DND-41 (cell line): Measurements from ENCODE around the gene DYRK2.

Experiments used
- ATAC-seq: fragments of 200-7000 bp; cut with Tn5 transposase; 3 replicates; pipeline ENCODE4 v1.9.1; 2021; ENCODE audit warnings: low read depth; ENCODE audit not compliant: insufficient read depth
- DNase-seq: peaks from one replicate; pipeline ENCODE4 v3.0.0-alpha.2; 2020
- H2AFZ ChIP-seq: 2 replicates; pipeline ENCODE4 v1.6.0; 2012; ENCODE audit warnings: low read depth, low read length
- H3K27ac ChIP-seq: 2 replicates; pipeline ENCODE4 v1.5.1; 2012; ENCODE audit warnings: low read length, inconsistent platforms
- H3K27me3 ChIP-seq: fragments of 200-600 bp; sonication (generic); 2 replicates; pipeline ENCODE4 v1.6.0; 2012; ENCODE audit warnings: low read length, mild to moderate bottlenecking, inconsistent platforms; ENCODE audit not compliant: insufficient read depth, poor library complexity
- H3K36me3 ChIP-seq: 2 replicates; pipeline ENCODE4 v1.5.1; 2012; ENCODE audit warnings: low read length, inconsistent platforms; ENCODE audit not compliant: insufficient read depth
- H3K4me1 ChIP-seq: 2 replicates; pipeline ENCODE4 v1.5.1; 2012; ENCODE audit warnings: mild to moderate bottlenecking, low read length; ENCODE audit not compliant: insufficient read depth
- H3K4me2 ChIP-seq: 2 replicates; pipeline ENCODE4 v1.6.0; 2012; ENCODE audit warnings: mild to moderate bottlenecking, moderate library complexity, low read length, inconsistent platforms; ENCODE audit not compliant: insufficient read depth
- H3K4me3 ChIP-seq, 2 experiments: fragments of 200-600 bp in 1 of 2; shearing (Covaris generic) in 1 of 2; 2 replicates each; pipeline ENCODE4 v1.5.1; 2012 to 2016; ENCODE audit warnings: inconsistent platforms in 2 of 2, low read length in 2 of 2, mild to moderate bottlenecking in 2 of 2, low read depth in 1 of 2, moderate library complexity in 1 of 2
- H3K79me2 ChIP-seq: 2 replicates; pipeline ENCODE4 v1.6.0; 2012; ENCODE audit warnings: low read length, inconsistent platforms; ENCODE audit not compliant: insufficient read depth
- H3K9ac ChIP-seq: 2 replicates; pipeline ENCODE4 v1.6.0; 2012; ENCODE audit warnings: low read depth, mild to moderate bottlenecking, inconsistent platforms, low read length, moderate library complexity
- H3K9me3 ChIP-seq: 2 replicates; pipeline ENCODE4 v1.5.1; 2012; ENCODE audit warnings: low read length, moderate library complexity, mild to moderate bottlenecking, inconsistent platforms; ENCODE audit not compliant: insufficient read depth, severe bottlenecking
- H4K20me1 ChIP-seq: 2 replicates; pipeline ENCODE4 v1.6.0; 2012; ENCODE audit warnings: low read length; ENCODE audit not compliant: insufficient read depth
- EZH2 ChIP-seq: IDR thresholded peaks from 3 replicates; pipeline ENCODE4 v1.6.1; 2012; ENCODE audit warnings: borderline replicate concordance, low read depth, mild to moderate bottlenecking, moderate library complexity, low read length, inconsistent platforms; ENCODE audit not compliant: severe bottlenecking
- TF ChIP-seq, protein P1 (sequence below): IDR thresholded peaks from 2 replicates; pipeline ENCODE4 v1.5.1; 2012; ENCODE audit warnings: borderline replicate concordance, low read length, moderate library complexity, mild to moderate bottlenecking; ENCODE audit not compliant: poor library complexity, severe bottlenecking; ENCODE audit errors: extremely low read depth

The DYRK2 gene

DNA sequence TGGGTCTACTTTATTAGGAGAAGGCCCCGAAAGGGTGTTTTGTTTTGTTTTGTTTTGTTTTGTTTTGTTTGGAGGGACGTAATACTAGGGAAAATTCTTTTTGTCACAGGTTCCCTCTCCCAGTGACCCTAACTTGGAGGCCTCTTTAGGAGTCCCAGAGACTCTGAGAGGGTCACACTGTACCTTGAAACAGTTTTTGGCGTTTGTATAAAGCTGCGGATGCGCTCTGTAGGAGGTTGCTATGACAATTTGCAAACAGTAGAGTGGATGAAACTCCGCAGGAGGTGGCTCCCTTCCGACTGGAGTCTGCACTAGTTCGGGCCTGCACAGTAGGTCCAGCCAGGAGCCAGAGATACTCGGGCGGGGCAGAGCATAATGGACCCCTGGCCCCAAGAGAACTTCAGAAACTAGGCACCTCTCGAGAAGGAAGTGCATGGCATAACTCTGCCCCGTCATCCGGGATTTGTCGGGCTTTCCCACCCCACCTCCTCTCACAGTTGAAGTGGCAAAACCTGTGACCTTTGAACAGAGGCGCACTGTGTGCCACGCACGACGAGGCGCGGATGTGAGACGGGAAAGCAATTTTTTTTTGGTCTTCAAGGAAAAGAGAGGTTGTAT, 1.3 kb upstream of the DYRK2 start:
- H4K20me1 ChIP-seq = peaks cover 22% of the 10 kb centered on the region
- no peak for ATAC-seq
- no peak overlapping the region for H3K4me3 ChIP-seq
- peaks cover 37% of the 10 kb centered on the region for H3K79me2 ChIP-seq
- H3K27ac ChIP-seq = no peak overlapping the region
- DNase-seq = no peak
- no peak overlapping the region for H2AFZ ChIP-seq
- H3K9me3 ChIP-seq = no peaks in the 10 kb centered on the region
- no peaks in the 10 kb centered on the region for H3K27me3 ChIP-seq
- no peak overlapping the region for H3K9ac ChIP-seq
- TF ChIP-seq, protein P1, sequence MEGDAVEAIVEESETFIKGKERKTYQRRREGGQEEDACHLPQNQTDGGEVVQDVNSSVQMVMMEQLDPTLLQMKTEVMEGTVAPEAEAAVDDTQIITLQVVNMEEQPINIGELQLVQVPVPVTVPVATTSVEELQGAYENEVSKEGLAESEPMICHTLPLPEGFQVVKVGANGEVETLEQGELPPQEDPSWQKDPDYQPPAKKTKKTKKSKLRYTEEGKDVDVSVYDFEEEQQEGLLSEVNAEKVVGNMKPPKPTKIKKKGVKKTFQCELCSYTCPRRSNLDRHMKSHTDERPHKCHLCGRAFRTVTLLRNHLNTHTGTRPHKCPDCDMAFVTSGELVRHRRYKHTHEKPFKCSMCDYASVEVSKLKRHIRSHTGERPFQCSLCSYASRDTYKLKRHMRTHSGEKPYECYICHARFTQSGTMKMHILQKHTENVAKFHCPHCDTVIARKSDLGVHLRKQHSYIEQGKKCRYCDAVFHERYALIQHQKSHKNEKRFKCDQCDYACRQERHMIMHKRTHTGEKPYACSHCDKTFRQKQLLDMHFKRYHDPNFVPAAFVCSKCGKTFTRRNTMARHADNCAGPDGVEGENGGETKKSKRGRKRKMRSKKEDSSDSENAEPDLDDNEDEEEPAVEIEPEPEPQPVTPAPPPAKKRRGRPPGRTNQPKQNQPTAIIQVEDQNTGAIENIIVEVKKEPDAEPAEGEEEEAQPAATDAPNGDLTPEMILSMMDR = no peak
- TF ChIP-seq EZH2 = no peak
- H3K36me3 ChIP-seq = peaks cover 24% of the 10 kb centered on the region
- peaks cover 31% of the 10 kb centered on the region for H3K4me1 ChIP-seq
- peak overlapping the region; percentile 79; the same call in 1 of the 2 replicates for H3K4me2 ChIP-seq

GRCh38 chr12:67647799-67648520, 585 bp upstream of the DYRK2 start:
- ATAC-seq (peak; percentile 6; the same call in 2 of the 3 replicates), DNase-seq (peak; percentile 25)
- Histone ChIP-seq H3K36me3 (peaks cover 26% of the 10 kb centered on the region), H3K9me3 (no peaks in the 10 kb centered on the region), H3K79me2 (peaks cover 43% of the 10 kb centered on the region), H3K9ac (peak overlapping the region; percentile 97), H2AFZ (peak overlapping the region; percentile 90), H3K4me3 (peak overlapping the region; percentile 15 to 59; a peak in 3 of 4 replicates), H3K4me2 (peak overlapping the region; percentile 79), H4K20me1 (peaks cover 24% of the 10 kb centered on the region), H3K4me1 (peaks cover 32% of the 10 kb centered on the region), H3K27me3 (no peaks in the 10 kb centered on the region), H3K27ac (peak overlapping the region; percentile 62)
- TF ChIP-seq EZH2 = no peak
- TF ChIP-seq, protein P1 = peak; percentile 34

DNA sequence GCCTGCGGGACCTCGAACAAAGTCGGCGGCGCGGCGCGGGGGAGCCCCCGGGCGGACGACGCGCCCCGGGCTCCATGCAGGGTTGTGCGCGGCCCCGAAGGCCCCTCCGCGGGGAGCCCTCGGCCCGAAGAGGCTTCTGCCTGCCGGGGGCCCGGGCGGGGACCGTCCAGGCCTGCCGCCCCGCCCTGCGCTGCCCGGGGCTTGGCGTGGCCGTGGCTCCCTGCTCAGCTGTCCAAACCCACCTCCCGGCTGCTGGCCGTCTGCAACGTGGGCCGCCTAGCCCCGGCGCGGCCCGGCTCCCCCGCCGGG, 670 bp downstream of the DYRK2 start:
- H3K79me2 ChIP-seq = peaks cover 56% of the 10 kb centered on the region
- H3K9ac ChIP-seq = peak overlapping the region; percentile 97
- peak overlapping the region; percentile 86 for H3K27ac ChIP-seq
- no peaks in the 10 kb centered on the region for H3K9me3 ChIP-seq
- peaks cover 44% of the 10 kb centered on the region for H3K4me1 ChIP-seq
- ATAC-seq = peak; percentile 15
- peaks cover 36% of the 10 kb centered on the region for H4K20me1 ChIP-seq
- peak overlapping the region; percentile 74 to 89 for H3K4me3 ChIP-seq
- no peak for TF ChIP-seq EZH2
- TF ChIP-seq, protein P1 = no peak
- H2AFZ ChIP-seq = peak overlapping the region; percentile 80
- no peaks in the 10 kb centered on the region for H3K27me3 ChIP-seq
- H3K36me3 ChIP-seq = peaks cover 38% of the 10 kb centered on the region
- DNase-seq = peak; percentile 19
- peak overlapping the region; percentile 73 for H3K4me2 ChIP-seq
